CD4-positive, alpha-beta T cell (primary cell): Measurements from ENCODE around the gene PTPRN2. TPM values are rescaled to one million over a fixed set of nuclear protein-coding genes. Genes with fewer than 3 reads are reported as not detected.

Experiments used
- ATAC-seq: fragments of 200-7000 bp; cut with Tn5 transposase; one replicate; pipeline ENCODE4 v1.10.0; 2022; ENCODE audit warnings: mild to moderate bottlenecking; ENCODE audit not compliant: poor library complexity
- CTCF ChIA-PET: fragments of 350-600 bp; sonication (Branson Sonifier 250); formaldehyde crosslinking; loops from one replicate; lab custom pipeline; 2021; ENCODE audit warnings: antibody characterized with exemption, inconsistent platforms; lab: Charles Lee
- POLR2A ChIA-PET: fragments of 350-600 bp; sonication (Branson Sonifier 250); formaldehyde crosslinking; loops from one replicate; lab custom pipeline; 2021; ENCODE audit warnings: antibody characterized with exemption, inconsistent platforms; lab: Charles Lee
- DNase-seq, 14 experiments: peaks; one replicate each; pipeline ENCODE4 v3.0.0-alpha.2; 2013 to 2020; ENCODE audit warnings: mixed read lengths in 2 of 14
- H3K27ac ChIP-seq, 2 donors: one replicate each; pipeline versions ENCODE4 v1.5.1 to v1.7.0; 2013; ENCODE audit warnings: low read length in 2 of 2, low read depth in 1 of 2, mild to moderate bottlenecking in 1 of 2
- H3K27me3 ChIP-seq, 2 experiments: 1 replicate in 1 of 2; 2 replicates in 1 of 2; pipeline versions ENCODE4 v1.6.1 to v1.7.0; 2013; ENCODE audit warnings: low read length in 2 of 2, control low read depth in 1 of 2, mild to moderate bottlenecking in 1 of 2, moderate library complexity in 1 of 2; ENCODE audit not compliant: insufficient read depth in 2 of 2, control insufficient read depth in 1 of 2
- H3K36me3 ChIP-seq: one replicate; pipeline ENCODE4 v1.6.1; 2013; ENCODE audit warnings: low read length, control low read depth; ENCODE audit not compliant: insufficient read depth
- H3K4me1 ChIP-seq: one replicate; pipeline ENCODE4 v1.6.1; 2013; ENCODE audit warnings: low read length, control low read depth; ENCODE audit not compliant: insufficient read depth
- H3K4me3 ChIP-seq: one replicate; pipeline ENCODE4 v1.5.1; 2013; ENCODE audit warnings: mild to moderate bottlenecking, low read length, moderate library complexity
- H3K9me3 ChIP-seq, 2 experiments: 1 replicate in 1 of 2; 2 replicates in 1 of 2; pipeline versions ENCODE4 v1.6.1 to v1.7.0; 2013; ENCODE audit warnings: low read length in 2 of 2, mild to moderate bottlenecking in 2 of 2, control low read depth in 1 of 2, moderate library complexity in 1 of 2; ENCODE audit not compliant: control insufficient read depth in 1 of 2, insufficient read depth in 1 of 2
- H3K27ac Mint-ChIP-seq: one replicate; pipeline ENCODE4 v1.8.0; 2020; ENCODE audit warnings: mixed read lengths
- H3K27me3 Mint-ChIP-seq: one replicate; pipeline ENCODE4 v1.8.0; 2021; ENCODE audit warnings: mixed read lengths
- H3K36me3 Mint-ChIP-seq: one replicate; pipeline ENCODE4 v1.8.0; 2021; ENCODE audit warnings: low read depth, mixed read lengths
- H3K4me1 Mint-ChIP-seq: one replicate; pipeline ENCODE4 v1.8.0; 2021; ENCODE audit warnings: low read depth, mixed read lengths
- H3K4me3 Mint-ChIP-seq: one replicate; pipeline ENCODE4 v1.8.0; 2020; ENCODE audit warnings: mild to moderate bottlenecking, mixed read lengths
- H3K9me3 Mint-ChIP-seq: one replicate; pipeline ENCODE4 v1.8.0; 2020; ENCODE audit warnings: mixed read lengths
- intact Hi-C, 2 experiments: fragments of 100-400 bp; cut with DNase I in 1 of 2; cut with micrococcal nuclease in 1 of 2; formaldehyde crosslinking; loops; one replicate each; pipeline versions ENCODE4 v1.15.1 to v1.9.0; 2023 to 2025; cut with DNase I, micrococcal nuclease
- total RNA-seq, 174 experiments: library from RNA in 2 of 174; stranded (reverse) in 2 of 174; gene quantifications; one replicate each; pipeline ENCODE4 v1.2.3 and lab custom pipeline; 2021 to 2026
- TF ChIP-seq, protein P1 (sequence below): fragments of 200-600 bp; IDR thresholded peaks from one replicate; pipeline ENCODE4 v1.8.0; 2022; ENCODE audit warnings: antibody characterized with exemption, mild to moderate bottlenecking

The PTPRN2 gene
- total RNA-seq, 2 experiments from 2014 or later: 0.34 to 0.44 TPM

DNA sequence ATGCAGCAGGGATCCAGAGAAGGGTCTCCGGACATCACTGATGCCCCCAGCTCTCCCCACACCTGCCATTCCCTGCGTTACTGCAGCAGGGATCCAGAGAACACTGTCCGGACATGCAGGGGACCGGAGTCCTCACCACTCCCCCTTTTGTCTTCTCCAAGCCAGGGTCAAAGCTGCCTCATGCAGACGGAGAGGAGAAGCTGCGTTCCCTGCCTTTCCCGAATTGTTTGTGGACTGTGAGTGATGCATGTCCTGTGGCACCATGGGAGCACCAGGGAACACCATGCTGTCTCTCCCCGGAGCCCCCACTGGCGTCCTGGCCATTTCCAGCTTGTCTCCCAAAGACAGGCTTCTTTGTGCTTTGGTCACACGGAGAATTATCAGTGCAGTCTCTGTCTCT is 599.7 kb downstream of the PTPRN2 start:
- POLR2A ChIA-PET: no interaction called here
- no peak overlapping the region for H3K27ac Mint-ChIP-seq
- no peak overlapping the region for H3K4me3 Mint-ChIP-seq
- H3K36me3 Mint-ChIP-seq: no peaks in the 10 kb centered on the region
- Histone ChIP-seq H3K36me3 (no peaks in the 10 kb centered on the region), H3K4me1 (no peaks in the 10 kb centered on the region), H3K9me3 (peaks cover 0 to 12% of the 10 kb centered on the region in 2 experiments), H3K27me3 (no peaks in the 10 kb centered on the region), H3K4me3 (no peak overlapping the region), H3K27ac (no peak overlapping the region)
- CTCF ChIA-PET: no interaction called here
- no peaks in the 10 kb centered on the region for H3K27me3 Mint-ChIP-seq
- no peak for DNase-seq
- TF ChIP-seq, protein P1, sequence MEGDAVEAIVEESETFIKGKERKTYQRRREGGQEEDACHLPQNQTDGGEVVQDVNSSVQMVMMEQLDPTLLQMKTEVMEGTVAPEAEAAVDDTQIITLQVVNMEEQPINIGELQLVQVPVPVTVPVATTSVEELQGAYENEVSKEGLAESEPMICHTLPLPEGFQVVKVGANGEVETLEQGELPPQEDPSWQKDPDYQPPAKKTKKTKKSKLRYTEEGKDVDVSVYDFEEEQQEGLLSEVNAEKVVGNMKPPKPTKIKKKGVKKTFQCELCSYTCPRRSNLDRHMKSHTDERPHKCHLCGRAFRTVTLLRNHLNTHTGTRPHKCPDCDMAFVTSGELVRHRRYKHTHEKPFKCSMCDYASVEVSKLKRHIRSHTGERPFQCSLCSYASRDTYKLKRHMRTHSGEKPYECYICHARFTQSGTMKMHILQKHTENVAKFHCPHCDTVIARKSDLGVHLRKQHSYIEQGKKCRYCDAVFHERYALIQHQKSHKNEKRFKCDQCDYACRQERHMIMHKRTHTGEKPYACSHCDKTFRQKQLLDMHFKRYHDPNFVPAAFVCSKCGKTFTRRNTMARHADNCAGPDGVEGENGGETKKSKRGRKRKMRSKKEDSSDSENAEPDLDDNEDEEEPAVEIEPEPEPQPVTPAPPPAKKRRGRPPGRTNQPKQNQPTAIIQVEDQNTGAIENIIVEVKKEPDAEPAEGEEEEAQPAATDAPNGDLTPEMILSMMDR: no peak
- no peaks in the 10 kb centered on the region for H3K9me3 Mint-ChIP-seq
- intact Hi-C loops: no loop called here
- no peak for ATAC-seq
- H3K4me1 Mint-ChIP-seq: no peaks in the 10 kb centered on the region

DNA sequence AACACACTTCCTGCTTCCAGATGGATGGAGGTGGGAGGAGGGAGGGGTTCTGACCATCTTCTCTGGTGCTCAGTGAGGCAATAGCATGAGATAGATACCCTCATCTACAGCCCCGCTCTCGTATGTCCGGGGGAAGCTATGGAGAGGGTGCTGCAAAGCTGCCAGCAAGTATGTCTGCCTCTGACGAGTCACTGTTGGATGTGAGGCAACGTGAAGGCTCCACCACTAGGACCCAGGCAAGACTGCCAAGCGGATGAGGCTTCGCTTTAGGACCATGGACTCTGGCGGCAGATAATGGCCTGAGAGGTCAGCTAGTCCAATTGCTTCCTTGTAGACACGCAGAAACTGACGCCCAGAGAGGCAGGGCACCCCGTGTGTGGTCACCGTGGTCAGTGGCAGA is 601.6 kb downstream of the PTPRN2 start:
- H3K27me3 Mint-ChIP-seq: no peaks in the 10 kb centered on the region
- Histone ChIP-seq H3K4me3 (no peak overlapping the region), H3K27me3 (no peaks in the 10 kb centered on the region), H3K36me3 (no peaks in the 10 kb centered on the region), H3K4me1 (no peaks in the 10 kb centered on the region), H3K27ac (no peak overlapping the region), H3K9me3 (peaks cover 0 to 12% of the 10 kb centered on the region in 2 experiments)
- H3K27ac Mint-ChIP-seq: no peak overlapping the region
- POLR2A ChIA-PET: no interaction called here
- H3K4me3 Mint-ChIP-seq: no peak overlapping the region
- intact Hi-C loops: no loop called here
- no peaks in the 10 kb centered on the region for H3K36me3 Mint-ChIP-seq
- CTCF ChIA-PET: no interaction called here
- H3K4me1 Mint-ChIP-seq: no peaks in the 10 kb centered on the region
- ATAC-seq: no peak
- no peak for DNase-seq
- TF ChIP-seq, protein P1: no peak
- no peaks in the 10 kb centered on the region for H3K9me3 Mint-ChIP-seq

DNA sequence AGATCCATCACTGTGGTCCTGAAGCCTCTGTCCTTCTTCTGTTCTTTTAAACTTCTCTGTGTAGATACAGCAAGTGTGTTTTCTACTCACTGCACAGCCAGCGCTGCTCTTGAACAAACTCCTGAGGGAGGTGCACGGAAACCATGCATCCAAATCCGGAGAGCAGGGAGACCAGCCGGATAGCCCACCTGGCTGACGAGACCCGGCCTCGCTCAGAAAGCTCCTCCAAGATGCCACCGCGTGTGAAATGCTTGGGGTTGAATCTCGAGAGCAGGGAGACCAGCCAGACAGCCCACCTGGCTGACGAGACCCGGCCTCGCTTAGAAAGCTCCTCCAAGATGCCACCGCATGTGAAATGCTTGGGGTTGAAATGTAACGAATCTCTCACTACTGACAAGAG is 602.0 kb downstream of the PTPRN2 start:
- H3K36me3 Mint-ChIP-seq: no peaks in the 10 kb centered on the region
- POLR2A ChIA-PET: no interaction called here
- no peaks in the 10 kb centered on the region for H3K27me3 Mint-ChIP-seq
- CTCF ChIA-PET: no interaction called here
- ATAC-seq (no peak), DNase-seq (no peak)
- H3K27ac Mint-ChIP-seq: no peak overlapping the region
- no peak overlapping the region for H3K4me3 Mint-ChIP-seq
- H3K9me3 Mint-ChIP-seq: no peaks in the 10 kb centered on the region
- H3K4me1 Mint-ChIP-seq: no peaks in the 10 kb centered on the region
- TF ChIP-seq, protein P1: no peak
- H3K27me3 ChIP-seq: no peaks in the 10 kb centered on the region
- no peaks in the 10 kb centered on the region for H3K36me3 ChIP-seq
- H3K27ac ChIP-seq: no peak overlapping the region
- intact Hi-C loops: no loop called here
- no peaks in the 10 kb centered on the region for H3K4me1 ChIP-seq
- peaks cover 0 to 12% of the 10 kb centered on the region in 2 experiments for H3K9me3 ChIP-seq
- H3K4me3 ChIP-seq: no peak overlapping the region
